Fibroblast of mammary gland (primary cell): Measurements from ENCODE around the gene IL20RA.

Experiments
- DNase-seq: peaks from one replicate; pipeline ENCODE4 v3.0.0-alpha.2; 2010; ENCODE audit warnings: low read depth
- H3K4me3 ChIP-seq: 2 replicates; pipeline ENCODE4 v1.5.1; 2011; ENCODE audit warnings: low read depth, mild to moderate bottlenecking, low read length, moderate library complexity; ENCODE audit not compliant: control insufficient read depth
- TF ChIP-seq, protein P1 (sequence below): conservative IDR thresholded peaks from 2 replicates; pipeline ENCODE4 v1.5.1; 2011; ENCODE audit warnings: low read depth, low read length, inconsistent platforms; ENCODE audit not compliant: control insufficient read depth, insufficient read depth

Gene IL20RA

DNA sequence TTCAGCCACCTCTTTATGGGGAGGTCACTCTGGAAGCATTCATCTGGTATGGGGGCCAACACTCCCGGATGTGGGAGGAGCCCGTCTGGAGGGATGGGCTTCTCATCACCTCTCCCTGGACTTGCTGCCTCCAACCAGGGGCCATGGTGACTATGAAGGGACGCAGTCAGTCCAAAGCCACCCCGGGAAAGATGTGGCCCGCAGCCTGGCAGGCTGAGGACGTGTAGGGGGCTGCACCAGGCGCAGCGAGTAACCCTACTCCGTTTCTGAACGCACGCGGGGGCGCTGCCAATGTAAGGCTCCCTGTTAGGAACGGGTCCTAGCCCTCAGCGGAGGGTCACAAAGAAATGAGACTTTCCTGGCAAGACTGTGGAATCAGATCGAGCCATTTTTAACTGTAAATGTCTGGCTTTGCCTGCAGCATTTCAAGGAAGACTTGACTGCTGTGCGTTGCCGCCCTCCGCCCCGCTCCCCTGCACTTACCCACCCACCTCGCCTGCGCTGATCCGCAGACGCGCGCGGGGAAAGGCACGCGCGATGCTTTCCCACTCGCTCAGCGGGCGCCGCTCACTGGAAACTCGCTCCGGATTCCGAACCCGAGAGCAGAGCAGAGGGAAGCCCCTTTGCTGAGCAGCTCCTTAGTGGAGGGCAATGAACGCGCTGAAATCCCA lies 55.1 kb downstream of the IL20RA start:
- TF ChIP-seq, protein P1, sequence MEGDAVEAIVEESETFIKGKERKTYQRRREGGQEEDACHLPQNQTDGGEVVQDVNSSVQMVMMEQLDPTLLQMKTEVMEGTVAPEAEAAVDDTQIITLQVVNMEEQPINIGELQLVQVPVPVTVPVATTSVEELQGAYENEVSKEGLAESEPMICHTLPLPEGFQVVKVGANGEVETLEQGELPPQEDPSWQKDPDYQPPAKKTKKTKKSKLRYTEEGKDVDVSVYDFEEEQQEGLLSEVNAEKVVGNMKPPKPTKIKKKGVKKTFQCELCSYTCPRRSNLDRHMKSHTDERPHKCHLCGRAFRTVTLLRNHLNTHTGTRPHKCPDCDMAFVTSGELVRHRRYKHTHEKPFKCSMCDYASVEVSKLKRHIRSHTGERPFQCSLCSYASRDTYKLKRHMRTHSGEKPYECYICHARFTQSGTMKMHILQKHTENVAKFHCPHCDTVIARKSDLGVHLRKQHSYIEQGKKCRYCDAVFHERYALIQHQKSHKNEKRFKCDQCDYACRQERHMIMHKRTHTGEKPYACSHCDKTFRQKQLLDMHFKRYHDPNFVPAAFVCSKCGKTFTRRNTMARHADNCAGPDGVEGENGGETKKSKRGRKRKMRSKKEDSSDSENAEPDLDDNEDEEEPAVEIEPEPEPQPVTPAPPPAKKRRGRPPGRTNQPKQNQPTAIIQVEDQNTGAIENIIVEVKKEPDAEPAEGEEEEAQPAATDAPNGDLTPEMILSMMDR, result no peak
- H3K4me3 ChIP-seq, result peak overlapping the region; percentile 7
- no peak for DNase-seq

DNA sequence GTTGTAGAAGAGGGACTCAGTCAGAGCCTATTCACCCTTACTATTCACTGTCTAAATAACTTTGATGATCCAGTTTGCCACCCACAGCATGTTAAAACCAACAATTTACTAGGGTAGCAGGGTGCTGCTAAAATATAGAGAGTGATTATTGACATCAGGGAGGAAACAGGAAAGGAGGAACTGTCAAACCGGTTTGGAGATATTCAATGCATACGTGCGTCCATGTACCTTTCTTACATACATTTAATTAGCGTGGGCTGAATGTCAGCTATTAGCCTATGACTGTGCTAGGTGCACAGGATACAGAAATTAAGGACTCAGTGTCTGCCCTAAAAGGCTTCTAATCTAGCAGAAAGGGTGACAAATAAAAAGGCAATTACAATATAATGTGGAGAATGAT lies 57.2 kb downstream of the IL20RA start:
- TF ChIP-seq, protein P1, result no peak
- H3K4me3 ChIP-seq, result no peak overlapping the region
- no peak for DNase-seq

DNA sequence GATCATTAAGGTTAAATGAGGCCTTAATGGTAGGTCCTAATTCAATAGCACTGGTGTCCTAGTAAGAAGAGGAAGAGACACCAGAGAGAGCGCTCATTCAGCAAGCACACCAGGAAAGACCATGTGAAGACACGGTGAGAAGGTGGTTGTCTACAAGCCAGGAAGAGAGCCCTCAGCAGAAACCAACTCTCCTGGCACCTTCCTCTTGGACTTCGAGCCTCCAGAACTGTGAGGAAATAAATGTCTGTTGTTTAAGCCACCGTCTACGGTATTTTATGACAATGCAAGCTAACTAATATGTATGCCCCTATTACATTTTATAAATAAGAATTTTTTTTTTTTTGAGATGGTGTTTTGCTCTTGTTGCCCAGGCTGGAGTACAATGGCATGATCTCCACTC lies 59.3 kb downstream of the IL20RA start:
- no peak overlapping the region for H3K4me3 ChIP-seq
- TF ChIP-seq, protein P1, result no peak
- no peak for DNase-seq

DNA sequence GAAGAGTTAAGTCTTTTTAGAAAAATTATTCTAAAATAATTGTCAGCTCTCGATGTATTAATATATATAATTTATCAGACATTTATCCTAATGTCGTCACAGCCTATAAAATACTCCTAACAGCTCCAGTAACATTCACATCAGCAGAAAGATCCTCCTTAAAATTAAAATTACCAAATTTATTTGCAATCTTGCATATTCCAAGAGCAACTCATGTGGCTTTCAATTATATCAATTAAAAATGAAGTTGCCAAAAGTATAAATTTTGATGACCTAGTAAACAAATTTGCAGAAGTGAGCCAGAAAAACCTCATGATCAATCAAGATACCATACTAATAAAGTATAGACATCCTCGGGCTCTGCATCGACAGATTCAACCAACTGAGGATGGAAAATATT lies 60.2 kb downstream of the IL20RA start:
- no peak overlapping the region for H3K4me3 ChIP-seq
- DNase-seq, result no peak
- TF ChIP-seq, protein P1, result no peak

DNA sequence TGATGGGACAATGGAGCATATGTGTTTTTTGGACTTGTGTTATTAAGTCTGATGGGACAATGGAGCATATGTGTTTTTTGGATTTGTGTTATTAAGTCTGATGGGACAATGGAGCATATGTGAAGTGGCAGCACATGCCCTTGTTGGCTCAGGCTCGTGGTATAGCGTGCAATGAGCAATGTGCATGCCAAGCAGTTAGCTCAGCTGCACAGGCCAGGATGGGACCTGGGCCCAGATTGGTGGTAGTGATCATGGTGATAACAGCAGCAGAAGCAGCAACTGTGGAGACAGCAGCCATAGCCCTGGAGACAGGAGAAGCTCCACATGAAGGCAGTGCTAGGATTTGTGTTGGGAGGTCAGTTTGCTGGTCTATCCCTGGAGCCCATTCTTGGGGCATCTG lies 61.1 kb downstream of the IL20RA start:
- TF ChIP-seq, protein P1, result no peak

DNA sequence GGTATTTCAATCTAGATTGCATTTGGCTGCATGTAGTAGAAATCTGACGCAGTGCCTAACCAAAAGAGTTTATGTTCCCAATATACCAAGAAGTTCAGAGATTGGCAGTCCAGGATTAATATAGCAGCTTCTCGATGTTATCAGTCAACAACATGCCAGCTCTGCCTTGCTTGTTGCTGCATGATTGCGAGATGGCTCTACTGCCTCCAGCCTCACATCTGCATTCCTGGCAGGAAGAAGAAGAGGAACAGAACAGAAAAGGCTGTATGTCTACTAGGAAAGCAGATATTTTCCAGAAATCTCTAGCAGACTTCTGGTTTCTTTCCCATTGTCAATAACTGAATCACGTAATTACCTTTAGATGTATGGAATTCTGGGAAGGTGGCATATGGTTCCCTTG lies 61.8 kb downstream of the IL20RA start:
- TF ChIP-seq, protein P1, result no peak

More for the DNA sequence above, 61.1 kb downstream of the IL20RA start:
- no peak overlapping the region for H3K4me3 ChIP-seq
- DNase-seq, result no peak

DNA sequence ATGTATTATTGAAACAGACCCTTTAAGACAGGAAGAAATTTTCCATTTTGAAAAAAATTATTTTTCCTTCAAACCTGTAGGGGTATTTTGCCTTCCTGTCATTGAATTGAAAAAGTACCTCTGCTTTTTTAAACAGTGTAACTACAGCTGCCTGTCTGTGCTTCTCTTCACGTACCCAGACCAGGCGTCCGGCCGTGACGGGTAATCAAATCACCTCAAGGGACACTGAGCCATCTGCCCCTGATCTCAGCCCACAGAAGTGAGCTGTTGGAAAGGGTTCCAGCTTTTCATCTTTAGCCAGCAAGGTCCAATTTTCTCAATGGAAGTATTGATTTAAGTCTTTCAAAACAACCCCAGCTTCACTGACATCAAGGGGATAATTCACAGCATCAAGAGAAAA lies 64.7 kb downstream of the IL20RA start:
- H3K4me3 ChIP-seq, result no peak overlapping the region
- TF ChIP-seq, protein P1, result no peak
- no peak for DNase-seq

More for the DNA sequence above, 61.8 kb downstream of the IL20RA start:
- H3K4me3 ChIP-seq, result no peak overlapping the region
- no peak for DNase-seq
